Measurements from ENCODE around the gene ACTMAP.

GRCh38 chr19:40716482-40717324 is 33.6 kb downstream of the ACTMAP start, which contains the start of the genes COQ8B and ITPKC:
- no peak for TF ChIP-seq CTCF (IDR thresholded peaks at IDR 0.05 in 2 of 3, conservative IDR thresholded peaks at IDR 0.05 in 1 of 3; ENCODE audit: borderline replicate concordance in 1 of 3, insufficient read depth in 1 of 3, low read depth in 2 of 3, low read length in 2 of 3)
- no peak for TF ChIP-seq FOSL1 (IDR thresholded peaks at IDR 0.05; ENCODE audit: low read depth)
- TF ChIP-seq POLR2A (IDR thresholded peaks at IDR 0.05; ENCODE audit: borderline replicate concordance, extremely low read depth, insufficient read depth, insufficient read length): no peak
